Measurements from ENCODE around the gene BCL11B. TPM values are rescaled to one million over a fixed set of nuclear protein-coding genes. Genes with fewer than 3 reads are reported as not detected.

The BCL11B gene
- total and polyA plus RNA-seq, 10 of the 15 experiments (the other 5 are each of a cell fraction or from before 2014, with no cell fraction given) = 0.38 to 5.5 (median 1.3) TPM

GRCh38 chr14:99296517-99296916 is 24.5 kb upstream of the BCL11B start:
- H3K4me2 ChIP-seq (ENCODE audit: control insufficient read depth, insufficient read depth) = no peak overlapping the region
- CTCF ChIA-PET = interaction anchor here (0.5 kb wide), 1 partner anchor 343 kb away, joined by 3 read pairs; no protein-coding TSS in a partner anchor

More at GRCh38 chr14:99296517-99296916, 24.5 kb upstream of the BCL11B start:
- RAD21 ChIA-PET (ENCODE audit: unreplicated experiment) = no interaction called here
- Histone ChIP-seq H3K27me3 (replicated peaks in 1 of 2; ENCODE audit: control insufficient read depth in 2 of 2, insufficient read depth in 2 of 2, low read length in 1 of 2) (no peaks in the 10 kb centered on the region), H2AFZ (ENCODE audit: control insufficient read depth, low read depth, low read length) (no peak overlapping the region), H3K4me1 (ENCODE audit: control insufficient read depth, insufficient read depth, low read length) (no peaks in the 10 kb centered on the region), H3K4me3 (no peak overlapping the region), H3K27ac (ENCODE audit: control insufficient read depth, insufficient read depth) (no peak overlapping the region), H3K9me3 (replicated peaks; ENCODE audit: control insufficient read depth, insufficient read depth, low read length) (no peaks in the 10 kb centered on the region; the same call in 2 of the 3 replicates), H3K36me3 (ENCODE audit: control insufficient read depth in 2 of 2, insufficient read depth in 2 of 2, low read length in 1 of 2) (no peaks in the 10 kb centered on the region), H3K79me2 (ENCODE audit: control insufficient read depth, insufficient read depth, low read length) (no peaks in the 10 kb centered on the region), H4K20me1 (ENCODE audit: control insufficient read depth, insufficient read depth) (no peaks in the 10 kb centered on the region), H3K9ac (ENCODE audit: control insufficient read depth, insufficient read depth, low read length) (no peak overlapping the region)
- no peak for DNase-seq (ENCODE audit: low read depth, low spot score)
- ATAC-seq = no peak
- SMC1A ChIA-PET (ENCODE audit: uncharacterized antibody, unreplicated experiment) = interaction anchor here (1.3 kb wide), 1 partner anchor 20 kb away, joined by 3 read pairs; no protein-coding TSS in a partner anchor
- intact Hi-C loops (cut with micrococcal nuclease; ENCODE audit: unreplicated experiment) (no loop called here), in situ Hi-C loops (cut with MboI) (no loop called here)
- no peak for TF ChIP-seq TCF12 (IDR thresholded peaks at IDR 0.05; ENCODE audit: low read depth, low read length)
- TF ChIP-seq JUND (IDR thresholded peaks at IDR 0.05; ENCODE audit: low read depth, low read length) = no peak
- no peak for TF ChIP-seq YBX1 (IDR thresholded peaks at IDR 0.05)
- no peak for TF ChIP-seq LARP7 (IDR thresholded peaks at IDR 0.05)
- no peak for TF ChIP-seq CEBPZ (IDR thresholded peaks at IDR 0.05; ENCODE audit: low read depth, low read length)
- FAIRE-seq = no peak
- no TSS peak for BruUV-seq (replicated peaks)
- 54% methylated on average over 10 of the region's 10 CpGs for WGBS (ENCODE audit: insufficient coverage, insufficient replicate concordance, low lambda C conversion rate, missing lambda C conversion rate)
- POLR2A ChIA-PET = no interaction called here
